ENCODE measurements around the gene UBA6. TPM values are rescaled to one million over a fixed set of nuclear protein-coding genes. Genes with fewer than 3 reads are reported as not detected.

The UBA6 gene
- total and polyA plus RNA-seq, 2 of the 4 experiments (the other 2 are of a cell fraction), result 29.2 to 268 TPM

DNA sequence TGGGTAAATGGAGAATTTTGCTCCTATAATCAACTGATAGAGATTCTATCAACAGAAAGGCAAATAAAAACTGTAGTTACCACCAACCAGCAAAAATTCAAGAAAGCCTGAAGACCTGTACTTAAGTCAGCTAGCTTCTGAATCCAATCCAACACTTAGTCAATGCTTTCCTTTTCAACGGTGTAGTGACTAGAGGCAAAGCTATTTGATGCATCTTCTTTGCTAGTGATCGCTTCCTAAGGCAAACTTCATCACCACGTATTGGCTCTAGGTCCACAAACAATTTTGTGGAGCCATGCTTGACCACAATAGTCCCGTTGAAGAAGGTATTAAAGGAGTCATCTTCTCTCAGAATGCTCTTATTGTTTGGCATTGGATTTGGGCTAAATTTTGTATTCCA, 25.0 kb upstream of the UBA6 start:
- CTCF ChIA-PET, result interaction anchor here (0.8 kb wide), 1 partner anchor 20 kb away, joined by 4 read pairs; no protein-coding TSS in a partner anchor
- Histone ChIP-seq H3K79me1 (ENCODE audit: low read depth in 1 of 2, low read length in 2 of 2) (0 out of 4 replicates have a peak, but pooled peaks cover 0 to 3% of the 10 kb centered on the region in 2 experiments), H2BK15ac (ENCODE audit: low read depth, low read length) (no peak overlapping the region), H3K4me2 (ENCODE audit: low read depth, low read length) (no peak overlapping the region), H3K9ac (ENCODE audit: low read depth, low read length) (no peak overlapping the region), H2AFZ (replicated peaks; ENCODE audit: low read length, poor library complexity) (no peak overlapping the region), H3K27ac (ENCODE audit: insufficient read depth, low read length) (no peak overlapping the region), H3K27me3 (ENCODE audit: control insufficient read depth, insufficient read depth, low read length) (no peaks in the 10 kb centered on the region), H3K9me3 (ENCODE audit: control insufficient read depth, insufficient read depth, low read length) (peaks cover 2% of the 10 kb centered on the region), H3K4ac (ENCODE audit: low read depth, low read length) (no peak overlapping the region), H3K14ac (replicated peaks; ENCODE audit: low read depth, low read length) (no peak overlapping the region), H2AK9ac (replicated peaks; ENCODE audit: low read depth, low read length, poor library complexity) (no peak overlapping the region), H2BK5ac (ENCODE audit: low read depth, low read length, poor library complexity, severe bottlenecking) (no peak overlapping the region), H3K4me1 (ENCODE audit: control insufficient read depth, insufficient read depth, low read length) (peaks cover 7% of the 10 kb centered on the region; the same call in 1 of the 2 replicates), H3K56ac (ENCODE audit: extremely low read depth, insufficient read depth, low read length) (no peak overlapping the region), H3K18ac (ENCODE audit: low read depth, low read length) (no peak overlapping the region), H4K91ac (ENCODE audit: insufficient read depth, low read depth, low read length) (no peak overlapping the region), H3K23ac (ENCODE audit: low read depth, low read length) (no peak overlapping the region), H2AK5ac (ENCODE audit: low read depth, low read length) (no peak overlapping the region), H4K20me1 (ENCODE audit: insufficient read depth, low read length) (no peaks in the 10 kb centered on the region), H3K4me3 (ENCODE audit: insufficient read depth, low read depth, low read length) (no peak overlapping the region), H4K8ac (ENCODE audit: low read depth in 2 of 2, low read length in 2 of 2) (no peak overlapping the region), H4K5ac (ENCODE audit: low read depth, low read length) (no peak overlapping the region), H2BK120ac (ENCODE audit: low read depth, low read length) (no peak overlapping the region), H3K36me3 (ENCODE audit: control insufficient read depth, insufficient read depth, low read length) (no peaks in the 10 kb centered on the region), H3K9me1 (ENCODE audit: insufficient read depth, low read length) (peaks cover 5% of the 10 kb centered on the region; the same call in 1 of the 2 replicates), H2BK20ac (ENCODE audit: low read depth, low read length) (no peak overlapping the region)
- dilution Hi-C loops (cut with HindIII; ENCODE audit: low sequenced_read_pairs, unreplicated experiment), result no loop called here
- no TSS peak for BruUV-seq (replicated peaks)
- WGBS, 2 experiments (ENCODE audit: extremely low coverage in 2 of 2, insufficient read length in 1 of 2), result no CpG with 5 or more reads among the region's 4 CpGs
- TF ChIP-seq MAFK (IDR thresholded peaks at IDR 0.05; ENCODE audit: low read depth, low read length) (no peak), BHLHE40 (IDR thresholded peaks at IDR 0.05; ENCODE audit: low read depth, low read length) (no peak), CHD1 (IDR thresholded peaks at IDR 0.05; ENCODE audit: low read depth, low read length) (no peak), RCOR1 (IDR thresholded peaks at IDR 0.05; ENCODE audit: insufficient replicate concordance, low read length) (no peak), RAD21 (IDR thresholded peaks at IDR 0.05; ENCODE audit: low read length) (no peak), SMC3 (IDR thresholded peaks at IDR 0.05; ENCODE audit: low read depth, low read length) (no peak), CEBPB (IDR thresholded peaks at IDR 0.05; ENCODE audit: low read depth, low read length) (no peak), FOS (IDR thresholded peaks at IDR 0.05; ENCODE audit: low read depth, low read length) (no peak), POLR2A (IDR thresholded peaks at IDR 0.05; ENCODE audit: low read depth, low read length) (no peak)
- TF ChIP-seq, protein P1, sequence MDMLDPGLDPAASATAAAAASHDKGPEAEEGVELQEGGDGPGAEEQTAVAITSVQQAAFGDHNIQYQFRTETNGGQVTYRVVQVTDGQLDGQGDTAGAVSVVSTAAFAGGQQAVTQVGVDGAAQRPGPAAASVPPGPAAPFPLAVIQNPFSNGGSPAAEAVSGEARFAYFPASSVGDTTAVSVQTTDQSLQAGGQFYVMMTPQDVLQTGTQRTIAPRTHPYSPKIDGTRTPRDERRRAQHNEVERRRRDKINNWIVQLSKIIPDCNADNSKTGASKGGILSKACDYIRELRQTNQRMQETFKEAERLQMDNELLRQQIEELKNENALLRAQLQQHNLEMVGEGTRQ (IDR thresholded peaks at IDR 0.05; ENCODE audit: low read depth, low read length), result no peak
- TF ChIP-seq, protein P2, sequence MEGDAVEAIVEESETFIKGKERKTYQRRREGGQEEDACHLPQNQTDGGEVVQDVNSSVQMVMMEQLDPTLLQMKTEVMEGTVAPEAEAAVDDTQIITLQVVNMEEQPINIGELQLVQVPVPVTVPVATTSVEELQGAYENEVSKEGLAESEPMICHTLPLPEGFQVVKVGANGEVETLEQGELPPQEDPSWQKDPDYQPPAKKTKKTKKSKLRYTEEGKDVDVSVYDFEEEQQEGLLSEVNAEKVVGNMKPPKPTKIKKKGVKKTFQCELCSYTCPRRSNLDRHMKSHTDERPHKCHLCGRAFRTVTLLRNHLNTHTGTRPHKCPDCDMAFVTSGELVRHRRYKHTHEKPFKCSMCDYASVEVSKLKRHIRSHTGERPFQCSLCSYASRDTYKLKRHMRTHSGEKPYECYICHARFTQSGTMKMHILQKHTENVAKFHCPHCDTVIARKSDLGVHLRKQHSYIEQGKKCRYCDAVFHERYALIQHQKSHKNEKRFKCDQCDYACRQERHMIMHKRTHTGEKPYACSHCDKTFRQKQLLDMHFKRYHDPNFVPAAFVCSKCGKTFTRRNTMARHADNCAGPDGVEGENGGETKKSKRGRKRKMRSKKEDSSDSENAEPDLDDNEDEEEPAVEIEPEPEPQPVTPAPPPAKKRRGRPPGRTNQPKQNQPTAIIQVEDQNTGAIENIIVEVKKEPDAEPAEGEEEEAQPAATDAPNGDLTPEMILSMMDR (conservative IDR thresholded peaks at IDR 0.05; ENCODE audit: low read depth, low read length), result no peak
- TF ChIP-seq, protein P3, sequence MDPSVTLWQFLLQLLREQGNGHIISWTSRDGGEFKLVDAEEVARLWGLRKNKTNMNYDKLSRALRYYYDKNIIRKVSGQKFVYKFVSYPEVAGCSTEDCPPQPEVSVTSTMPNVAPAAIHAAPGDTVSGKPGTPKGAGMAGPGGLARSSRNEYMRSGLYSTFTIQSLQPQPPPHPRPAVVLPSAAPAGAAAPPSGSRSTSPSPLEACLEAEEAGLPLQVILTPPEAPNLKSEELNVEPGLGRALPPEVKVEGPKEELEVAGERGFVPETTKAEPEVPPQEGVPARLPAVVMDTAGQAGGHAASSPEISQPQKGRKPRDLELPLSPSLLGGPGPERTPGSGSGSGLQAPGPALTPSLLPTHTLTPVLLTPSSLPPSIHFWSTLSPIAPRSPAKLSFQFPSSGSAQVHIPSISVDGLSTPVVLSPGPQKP (IDR thresholded peaks at IDR 0.05; ENCODE audit: borderline replicate concordance, low read depth, low read length), result no peak
- ATAC-seq (ENCODE audit: low read depth), result no peak
- in situ Hi-C loops (cut with MboI; ENCODE audit: low sequenced_read_pairs), result no loop called here
- intact Hi-C loops (cut with micrococcal nuclease), result no loop called here
- POLR2A ChIA-PET (ENCODE audit: unreplicated experiment), result no interaction called here
- peak; percentile 75 for DNase-seq
